HepG2 (cell line): ENCODE results near the gene SBNO2. TPM values are rescaled to one million over a fixed set of nuclear protein-coding genes. Genes with fewer than 3 reads are reported as not detected.

Experiments
- ATAC-seq: fragments of 200-7000 bp; cut with Tn5 transposase; 3 replicates; pipeline ENCODE4 v1.9.1; 2020; ENCODE audit warnings: mild to moderate bottlenecking, moderate library complexity
- BruUV-seq: library from RNA; stranded (reverse); fragments of 400-500 nt; replicated peaks from 2 replicates; lab custom pipeline; 2021; lab: Mats Ljungman, UMichigan
- CTCF ChIA-PET: fragments of 300-600 bp; formaldehyde crosslinking; extraction: SDS; loops from one replicate; lab custom pipeline; 2021; ENCODE audit warnings: low total read pairs, inconsistent platforms, low intra/inter-chr PET ratio; lab: Yijun Ruan, JAX
- POLR2A ChIA-PET: fragments of 350-600 bp; sonication (Branson Sonifier 250); formaldehyde crosslinking; loops from one replicate; lab custom pipeline; 2020; ENCODE audit warnings: antibody characterized with exemption, inconsistent platforms; lab: Yijun Ruan, JAX
- DNase-seq: peaks from one replicate; pipeline ENCODE4 v3.0.0-alpha.2; 2015; ENCODE audit warnings: low spot score
- FAIRE-seq: peaks from 3 replicates; lab custom pipeline; 2011; peaks lifted over from hg19 to GRCh38; lab: Jason Lieb, UNC
- H2AFZ ChIP-seq: one replicate; pipeline ENCODE4 v1.6.1; 2011; ENCODE audit warnings: low read length, inconsistent platforms
- H3K27ac ChIP-seq: fragments of 300-600 bp; 3 replicates; pipeline ENCODE4 v1.8.0; 2011; ENCODE audit warnings: mixed run types, mild to moderate bottlenecking, mixed read lengths, low read length, inconsistent platforms; ENCODE audit not compliant: insufficient read depth; ENCODE audit errors: extremely low read length
- H3K27me3 ChIP-seq, 2 experiments: fragments of 200-600 bp in 1 of 2; 2 replicates in 1 of 2; 3 replicates in 1 of 2; pipeline versions ENCODE4 v1.6.0 to v1.8.0; 2011; ENCODE audit warnings: low read length in 2 of 2, mild to moderate bottlenecking in 2 of 2, moderate library complexity in 2 of 2, inconsistent platforms in 1 of 2; ENCODE audit not compliant: insufficient read depth in 2 of 2, control insufficient read depth in 1 of 2
- H3K36me3 ChIP-seq, 2 experiments: fragments of 200-600 bp in 1 of 2; replicated peaks in 1 of 2; 2 replicates in 1 of 2; 3 replicates in 1 of 2; pipeline versions ENCODE4 v1.5.1 to v1.8.0; 2011; ENCODE audit warnings: low read length in 2 of 2, inconsistent platforms in 1 of 2; ENCODE audit not compliant: insufficient read depth in 2 of 2, control insufficient read depth in 1 of 2
- H3K4me1 ChIP-seq: 2 replicates; pipeline ENCODE4 v1.5.1; 2012; ENCODE audit warnings: low read length, inconsistent platforms; ENCODE audit not compliant: insufficient read depth
- H3K4me2 ChIP-seq: 2 replicates; pipeline ENCODE4 v1.6.0; 2011; ENCODE audit warnings: low read depth, low read length, inconsistent platforms
- H3K4me3 ChIP-seq, 3 experiments: fragments of 200-600 bp in 1 of 3; sonication (generic), shearing (Covaris generic) in 1 of 3; replicated peaks in 1 of 3; 2 replicates each; pipeline ENCODE4 v1.5.1; 2011 to 2016; ENCODE audit warnings: low read length in 3 of 3, inconsistent platforms in 2 of 3, low read depth in 2 of 3, mild to moderate bottlenecking in 2 of 3, control low read depth in 1 of 3, mixed read lengths in 1 of 3; ENCODE audit not compliant: insufficient read depth in 1 of 3
- H3K79me2 ChIP-seq: one replicate; pipeline ENCODE4 v1.6.1; 2011; ENCODE audit warnings: low read length, inconsistent platforms; ENCODE audit not compliant: insufficient read depth
- H3K9ac ChIP-seq: 2 replicates; pipeline ENCODE4 v1.6.0; 2011; ENCODE audit warnings: mild to moderate bottlenecking, low read depth, low read length, inconsistent platforms; ENCODE audit not compliant: insufficient read depth
- H3K9me3 ChIP-seq: 2 replicates; pipeline ENCODE4 v1.5.1; 2012; ENCODE audit warnings: mild to moderate bottlenecking, low read length
- H4K20me1 ChIP-seq: 2 replicates; pipeline ENCODE4 v1.6.0; 2011; ENCODE audit warnings: inconsistent platforms, mild to moderate bottlenecking, low read length, moderate library complexity; ENCODE audit not compliant: insufficient read depth
- ELF1 ChIP-seq: sonication (generic); formaldehyde crosslinking; IDR thresholded peaks from 2 replicates; pipeline ENCODE4 v1.4.0; 2020; ENCODE audit warnings: missing genetic modification reagents
- ELF3 ChIP-seq: IDR thresholded peaks from 2 replicates; pipeline ENCODE4 v1.6.1; 2016; ENCODE audit warnings: missing genetic modification reagents, missing compliant biosample characterization
- NR2F6 ChIP-seq, 2 experiments: IDR thresholded peaks; 2 replicates each; pipeline ENCODE4 v1.6.1; 2016; ENCODE audit warnings: antibody characterized with exemption in 1 of 2, mild to moderate bottlenecking in 1 of 2
- SOX13 ChIP-seq, 3 experiments: fragments of 450-650 bp in 1 of 3; sonication (generic) in 1 of 3; formaldehyde crosslinking in 1 of 3; IDR thresholded peaks in 2 of 3; conservative IDR thresholded peaks in 1 of 3; 2 replicates each; pipeline versions ENCODE4 v1.5.0 to v1.6.1; 2016 to 2020; ENCODE audit warnings: antibody characterized with exemption in 1 of 3, mild to moderate bottlenecking in 1 of 3, missing compliant biosample characterization in 1 of 3, missing genetic modification reagents in 1 of 3, moderate library complexity in 1 of 3
- SP140L ChIP-seq: sonication (generic); formaldehyde crosslinking; IDR thresholded peaks from 2 replicates; pipeline ENCODE4 v1.4.0; 2020; ENCODE audit warnings: missing genetic modification reagents, borderline replicate concordance
- ZNF432 ChIP-seq: sonication (generic); formaldehyde crosslinking; IDR thresholded peaks from 2 replicates; pipeline ENCODE4 v1.5.0; 2020; ENCODE audit warnings: missing genetic modification reagents, mild to moderate bottlenecking, borderline replicate concordance
- ZNF510 ChIP-seq: sonication (generic); formaldehyde crosslinking; IDR thresholded peaks from 2 replicates; pipeline ENCODE4 v1.4.0; 2020; ENCODE audit warnings: low read depth, mild to moderate bottlenecking, missing genetic modification reagents
- ZNF552 ChIP-seq: sonication (generic); formaldehyde crosslinking; IDR thresholded peaks from 2 replicates; pipeline ENCODE4 v1.9.0; 2022; ENCODE audit warnings: missing genetic modification reagents, mild to moderate bottlenecking, borderline replicate concordance
- ZNF570 ChIP-seq: sonication (generic); formaldehyde crosslinking; IDR thresholded peaks from 2 replicates; pipeline ENCODE4 v1.4.0; 2020; ENCODE audit warnings: mild to moderate bottlenecking, missing genetic modification reagents, borderline replicate concordance
- ZSCAN30 ChIP-seq: sonication (generic); formaldehyde crosslinking; IDR thresholded peaks from 2 replicates; pipeline ENCODE4 v1.5.0; 2020; ENCODE audit warnings: mild to moderate bottlenecking, missing genetic modification reagents
- WGBS: methylation state at CpG from one replicate; pipeline ENCODE4 v1.1.6; 2017; ENCODE audit warnings: low lambda C conversion rate; 5-methylcytosine and 5-hydroxymethylcytosine counted together
- in situ Hi-C: cut with HindIII; loops from 2 replicates; pipeline ENCODE4 v1.10.0; 2017; ENCODE audit warnings: low pct_unique_long_range_greater_than_20kb; ENCODE audit not compliant: extremely low pct_ligation_motif_present
- intact Hi-C: fragments of 100-400 bp; cut with micrococcal nuclease; formaldehyde crosslinking; loops from one replicate; pipeline ENCODE4 v1.10.0; 2022; ENCODE audit not compliant: unreplicated experiment
- polyA plus RNA-seq, 8 experiments: library from polyadenylated mRNA; depleted of rRNA in 3 of 8; stranded (reverse) in 7 of 8; unstranded in 1 of 8; fragments of >200 nt; fragmentation: Illumina TruSeq in 4 of 8; extraction: Trizol in 4 of 8; gene quantifications; 2 replicates each; pipeline versions ENCODE4 v1.2.1 to v1.2.3, GENCODE V29; 2011 to 2016; ENCODE audit warnings: low read depth in 4 of 8, missing spikeins in 1 of 8, mixed read lengths in 1 of 8; ENCODE audit not compliant: insufficient read depth in 1 of 8
- total RNA-seq, 5 experiments: library from RNA; depleted of rRNA; stranded (reverse); fragments of >200 nt; fragmentation: Illumina TruSeq; extraction: Trizol; gene quantifications; 2 replicates each; pipeline ENCODE4 v1.2.3, GENCODE V29; 2016; ENCODE audit warnings: low read depth in 1 of 5

SBNO2 gene
- total and polyA plus RNA-seq, 2 of the 13 experiments (the other 11 are each of a cell fraction or from before 2014, with no cell fraction given): 8.6 to 10.4 TPM

GRCh38 chr19:1222394-1222793 is 48.3 kb upstream of the SBNO2 start:
- peak; percentile 9; the same call in 1 of the 3 replicates for ATAC-seq
- TF ChIP-seq ZNF552 (no peak), ZSCAN30 (CRISPR knock-in tag) (no peak), ZNF432 (CRISPR knock-in tag) (no peak), SOX13 (IDR thresholded peaks at IDR 0.05) (no peak), SOX13 (CRISPR knock-in tag; conservative IDR thresholded peaks at IDR 0.05 in 1 of 2, IDR thresholded peaks at IDR 0.05 in 1 of 2) (no peak), NR2F6 (IDR thresholded peaks at IDR 0.05) (no peak), NR2F6 (CRISPR knock-in tag; IDR thresholded peaks at IDR 0.05) (no peak), ELF3 (no peak), ZNF510 (CRISPR knock-in tag) (no peak), ZNF570 (CRISPR knock-in tag) (no peak), SP140L (CRISPR knock-in tag) (no peak), ELF1 (CRISPR knock-in tag) (no peak)
- TF ChIP-seq, all 625 proteins: peak for 0
- intact Hi-C loops (no loop called here), in situ Hi-C loops (no loop called here)
- DNase-seq (no peak), FAIRE-seq (no peak)
- peaks cover 14% of the 10 kb centered on the region for H3K79me2 ChIP-seq
- no CpG with 5 or more reads among the region's 14 CpGs for WGBS
- peaks cover 19 to 30% of the 10 kb centered on the region in 2 experiments; a peak in 4 of 5 replicates for H3K36me3 ChIP-seq
- no peaks in the 10 kb centered on the region for H3K9me3 ChIP-seq
- no peaks in the 10 kb centered on the region for H3K27me3 ChIP-seq
- H2AFZ ChIP-seq: no peak overlapping the region
- H4K20me1 ChIP-seq: peaks cover 14% of the 10 kb centered on the region
- no peak overlapping the region for H3K4me3 ChIP-seq
- no peak overlapping the region for H3K27ac ChIP-seq
- H3K9ac ChIP-seq: no peak overlapping the region
- H3K4me2 ChIP-seq: no peak overlapping the region
- ChIA-PET CTCF (no interaction called here), POLR2A (interaction anchor here (2.5 kb wide), 1 partner anchor 47 kb away, joined by 8 read pairs; the partner anchor contains the start of gene CIRBP)
- no TSS peak for BruUV-seq
- peaks cover 17% of the 10 kb centered on the region for H3K4me1 ChIP-seq
